Activated CD4-positive, alpha-beta T cell treated with anti-CD3 and anti-CD28 coated beads, Interleukin-2, amount 50 U/mL, for 24 hours (primary cell): Measurements from ENCODE around the gene MTMR4.
"Not testable (repeated sequence)": the region's sequence is repeated elsewhere in the genome, so short reads cannot be mapped to it uniquely, and the experiment has no call there.

Experiments
- DNase-seq, 2 donors: peaks; one replicate each; pipeline ENCODE4 v3.0.0-alpha.2; 2020; ENCODE audit warnings: low read depth in 1 of 2, low spot score in 1 of 2

MTMR4 gene

DNA sequence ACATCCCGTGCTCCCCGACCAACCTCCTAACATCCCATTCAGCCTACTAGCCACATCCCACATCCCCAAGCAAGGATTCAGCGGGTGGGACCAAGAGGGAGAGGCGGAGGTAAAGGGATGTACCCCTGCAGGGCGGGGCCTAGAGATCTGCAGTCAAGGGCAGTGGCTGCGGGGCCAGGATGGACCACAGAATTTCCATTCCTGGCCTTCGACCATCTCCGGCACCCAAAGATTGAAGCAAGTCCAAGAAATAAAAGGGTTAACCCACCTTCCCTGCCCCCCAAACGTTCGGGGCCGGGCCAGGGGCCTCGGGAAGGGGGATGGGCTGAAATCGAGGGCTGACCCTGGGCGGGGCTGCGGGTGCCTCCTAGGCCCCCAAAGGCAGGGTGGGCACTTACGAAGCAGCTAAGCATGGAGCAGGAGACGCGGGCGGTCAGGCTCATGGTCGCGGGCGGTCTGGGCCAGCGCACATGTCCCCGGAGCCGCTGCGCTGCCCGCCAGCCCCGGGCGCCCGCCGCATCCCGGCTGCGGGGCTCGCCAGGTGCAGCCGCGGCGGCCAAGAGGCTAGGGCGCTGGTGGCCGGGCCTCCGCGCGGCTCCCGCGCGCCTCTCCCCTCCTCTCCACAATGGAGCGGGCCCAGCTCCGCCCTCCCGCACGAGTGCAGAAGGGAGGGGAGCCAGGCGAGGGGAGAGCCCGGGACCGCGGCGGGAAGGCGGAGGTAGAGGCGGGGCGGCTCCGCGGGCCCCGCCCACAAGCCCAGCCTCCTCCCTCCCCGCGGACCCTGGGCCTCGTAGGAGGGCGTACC lies at the start of gene MTMR4:
MTMR4 (minus strand) TSS at position 674 of the 805 bp plus-strand sequence; CDS start at position 443, 231 bp downstream.
- peak; percentile 36 to 67 for DNase-seq

DNA sequence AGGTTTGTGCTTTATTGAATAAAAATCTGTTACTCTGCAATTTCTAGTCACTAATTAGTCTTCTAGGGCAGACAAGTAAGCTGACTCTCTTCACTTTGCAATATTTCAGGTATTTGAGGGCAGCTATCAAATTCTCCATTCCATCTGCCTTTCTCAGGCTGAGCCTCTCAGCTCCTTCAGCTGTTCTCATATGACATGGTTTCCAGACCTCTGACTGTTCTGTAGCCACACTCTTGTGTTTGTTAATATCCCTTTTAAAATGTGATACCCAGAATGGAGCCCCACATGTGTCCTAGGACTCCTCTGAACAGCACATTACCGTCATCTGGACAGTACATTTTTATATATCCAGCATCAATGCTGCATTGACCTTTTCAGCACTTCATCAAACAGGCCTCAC lies 46.1 kb upstream of the MTMR4 start:
- no peak for DNase-seq

DNA sequence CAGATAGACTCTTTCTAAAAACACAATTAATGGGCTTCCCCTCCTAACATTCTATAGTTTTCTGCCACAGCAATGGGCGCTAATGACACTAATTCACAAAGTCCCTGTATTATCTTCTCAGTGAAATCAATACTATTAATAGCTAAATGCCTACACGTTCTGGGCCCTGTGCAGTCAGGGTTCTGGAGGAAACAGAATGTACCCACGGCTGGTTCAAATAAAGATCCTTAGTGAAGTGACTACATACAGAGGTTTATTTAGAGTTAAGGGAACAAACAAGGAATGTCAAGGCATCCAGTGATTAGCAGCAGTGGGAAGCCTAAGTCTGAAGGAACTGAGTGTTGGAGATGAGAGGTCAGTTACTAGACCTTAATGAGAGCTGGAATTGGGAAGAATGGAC lies 43.5 kb upstream of the MTMR4 start:
- DNase-seq, result no peak

DNA sequence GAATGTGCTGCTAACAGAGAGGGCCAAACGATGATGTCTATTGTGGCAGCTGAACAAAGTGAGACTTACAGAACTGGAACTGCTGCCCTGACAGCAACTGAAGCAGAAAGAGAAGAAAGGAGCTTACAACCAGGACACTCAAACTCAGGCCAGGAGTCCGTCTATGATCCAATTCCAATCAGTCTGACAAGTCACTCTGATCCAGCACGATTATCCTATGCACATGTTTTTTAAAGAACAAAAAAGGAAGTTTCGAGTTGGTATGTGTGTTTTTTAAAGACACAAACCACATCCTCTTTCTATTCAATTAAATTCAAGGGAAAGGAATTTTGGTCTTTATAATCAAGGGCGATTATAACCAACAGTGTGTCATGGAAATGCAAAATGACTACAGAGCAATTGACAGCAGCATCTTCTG lies 42.4 kb upstream of the MTMR4 start:
- no peak for DNase-seq

DNA sequence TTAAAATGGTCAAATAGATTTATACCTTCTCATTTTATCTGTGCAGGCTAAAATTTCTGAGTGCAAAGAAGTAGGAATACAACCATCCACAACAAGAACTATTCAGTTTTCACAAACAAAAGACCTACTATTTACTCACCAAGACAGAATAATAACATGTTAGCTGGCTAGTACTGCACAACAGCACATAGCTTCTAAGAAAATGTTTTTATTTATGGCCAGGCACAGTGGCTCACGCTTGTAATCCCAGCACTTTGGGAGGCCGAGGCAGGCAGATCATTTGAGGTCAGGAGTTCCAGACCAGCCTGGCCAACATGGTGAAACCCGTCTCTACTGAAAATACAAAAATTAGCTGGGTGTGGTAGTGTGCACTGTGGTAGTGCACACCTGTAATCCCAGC lies 40.7 kb upstream of the MTMR4 start:
- not testable (repeated sequence) for DNase-seq

DNA sequence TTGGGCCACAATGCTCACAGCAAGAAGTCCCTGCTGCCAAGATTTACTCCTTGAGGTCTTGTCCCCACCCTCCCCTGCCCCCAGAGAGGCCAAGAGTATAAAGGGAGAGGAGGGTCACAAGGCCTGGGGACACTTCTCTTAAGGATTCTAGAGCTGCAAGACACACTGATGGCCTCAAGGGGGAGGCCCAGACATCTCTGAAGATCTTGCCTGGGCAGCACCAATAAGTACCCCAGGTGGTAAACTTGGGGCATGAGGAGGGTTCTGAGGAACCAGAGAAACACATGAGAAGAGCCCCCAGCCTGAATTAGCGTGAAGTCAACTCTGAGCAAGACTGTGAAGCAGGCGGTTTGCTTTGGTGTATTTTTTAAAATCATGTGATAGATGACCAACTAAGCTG lies 26.8 kb upstream of the MTMR4 start:
- DNase-seq, result no peak

DNA sequence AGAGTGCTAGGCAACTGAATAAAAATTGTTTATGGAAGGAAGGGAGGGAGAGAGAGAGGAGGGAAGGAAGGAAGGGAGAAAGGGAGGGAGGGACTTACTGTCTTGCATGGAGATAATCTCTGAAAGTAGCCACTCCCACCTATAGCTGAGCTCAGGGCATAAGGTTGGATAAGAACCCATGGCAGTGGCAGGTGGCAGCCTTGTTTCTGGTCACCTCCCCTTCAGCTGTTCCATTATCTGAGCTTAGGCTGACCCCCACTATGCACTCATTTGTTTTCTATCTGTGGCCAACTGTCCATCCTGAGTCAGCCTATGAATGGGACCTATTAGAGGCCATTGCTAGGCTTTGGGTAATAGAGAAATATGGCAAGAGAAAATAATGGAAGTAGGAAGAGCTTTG lies 25.3 kb upstream of the MTMR4 start:
- DNase-seq, result no peak

DNA sequence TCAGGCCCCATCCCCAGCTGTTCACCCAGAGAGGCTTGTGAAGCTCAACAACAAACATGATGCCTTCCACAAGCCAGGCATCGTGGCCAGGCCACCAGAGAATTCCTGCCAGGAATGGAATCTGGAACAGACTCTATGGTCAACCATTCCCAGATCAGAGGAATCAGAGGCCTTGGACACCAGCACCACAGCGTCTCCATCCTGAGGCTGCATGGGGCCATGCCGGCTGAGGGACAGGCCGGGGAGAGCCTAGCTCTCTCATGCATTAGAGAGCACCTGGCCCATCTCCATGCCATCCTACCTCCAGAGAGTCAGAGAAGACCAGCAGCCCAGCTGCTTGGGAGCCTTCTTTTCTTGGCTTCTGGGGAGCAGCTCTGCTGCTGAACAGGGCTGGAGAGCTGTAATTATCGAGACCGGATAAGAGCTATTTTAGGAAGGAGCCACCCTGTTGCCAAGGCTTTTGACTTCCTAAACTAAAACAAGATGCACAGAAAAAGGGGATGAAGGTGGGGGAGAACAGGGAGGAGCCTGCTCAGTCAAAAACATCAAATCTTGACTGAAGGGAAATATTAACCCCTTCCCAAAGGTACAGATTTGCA lies 24.5 kb upstream of the MTMR4 start:
- no peak for DNase-seq

DNA sequence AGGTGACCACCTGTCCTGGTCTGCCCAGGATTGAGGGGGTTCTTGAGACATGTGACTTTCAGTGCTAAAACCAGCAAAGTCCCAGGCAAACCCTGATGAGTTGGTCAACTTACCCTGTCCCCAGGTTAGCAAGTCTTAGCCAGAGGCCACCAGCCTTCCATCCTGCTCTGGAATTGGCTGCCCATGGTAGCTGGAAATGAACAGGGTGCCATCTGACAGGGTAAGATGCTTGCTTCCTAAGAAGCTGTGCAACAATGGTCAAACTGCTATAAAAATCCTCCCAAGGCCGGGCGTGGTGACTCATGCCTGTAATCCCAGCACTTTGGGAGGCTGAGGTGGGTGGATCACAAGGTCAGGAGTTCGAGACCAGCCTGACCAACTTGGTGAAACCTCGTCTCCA lies 22.8 kb upstream of the MTMR4 start:
- DNase-seq, result no peak

DNA sequence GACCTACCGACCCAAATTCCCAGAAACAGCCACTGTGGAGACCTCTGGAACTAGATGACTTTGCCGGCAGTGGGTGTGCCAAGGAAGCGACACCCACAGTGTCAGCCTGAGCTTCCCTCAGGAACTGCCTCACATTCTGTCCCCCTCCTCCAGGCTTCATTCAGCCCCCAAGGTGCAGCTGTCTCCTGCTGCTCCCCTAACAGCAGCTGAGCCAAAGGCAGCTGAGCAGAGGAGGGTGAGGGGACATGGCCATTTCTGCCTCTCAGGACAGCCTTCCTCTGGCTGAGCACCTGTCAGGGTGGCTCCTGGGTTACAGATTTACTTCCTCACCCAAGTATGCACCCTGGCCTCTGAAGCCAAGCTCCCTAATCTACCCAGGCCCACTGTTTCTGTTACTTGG lies 22.1 kb upstream of the MTMR4 start:
- DNase-seq, result no peak

DNA sequence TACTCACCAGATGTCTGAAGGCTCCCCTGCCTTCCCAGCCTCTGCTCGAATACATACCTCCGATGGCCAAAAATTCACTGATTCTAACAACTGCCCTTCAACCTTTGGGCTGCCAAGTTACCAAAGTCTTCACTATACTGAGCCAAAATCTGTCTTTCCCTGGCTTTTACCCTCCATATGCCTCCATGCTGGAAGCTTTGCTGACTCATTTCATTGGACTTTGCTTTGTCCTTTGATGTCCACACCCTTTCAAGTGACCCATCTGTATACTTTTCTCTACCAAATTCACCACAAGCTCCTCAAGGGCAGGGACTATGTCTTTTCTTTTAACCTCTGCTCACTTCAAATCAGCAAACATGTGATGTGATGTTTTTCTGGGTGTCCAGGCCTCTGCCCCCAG lies 21.0 kb upstream of the MTMR4 start:
- no peak for DNase-seq

DNA sequence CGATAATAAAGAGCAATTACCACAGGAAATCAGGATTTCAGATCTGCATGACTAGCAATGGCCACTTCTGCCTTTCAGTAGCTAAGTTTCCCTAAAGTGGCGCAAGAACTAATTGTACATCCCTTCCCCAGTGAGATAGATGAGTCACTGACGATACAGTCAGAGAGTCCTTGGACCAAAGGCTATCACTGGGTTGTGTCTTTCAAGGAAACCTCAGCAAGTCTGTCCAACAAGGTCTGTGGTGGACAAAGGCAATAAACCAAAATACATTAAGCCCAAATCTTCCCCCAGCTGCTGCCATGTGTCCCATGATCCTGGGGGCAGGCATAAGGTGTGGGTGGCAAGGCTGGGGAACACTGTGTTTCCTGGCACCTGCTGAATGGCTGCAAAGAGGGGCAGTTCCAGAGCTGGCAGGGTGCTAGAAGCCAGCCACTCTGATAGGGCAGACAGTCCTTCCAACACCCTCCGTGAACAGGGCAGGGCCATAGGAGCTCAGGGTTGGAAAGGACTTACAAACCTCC lies 20.5 kb upstream of the MTMR4 start:
- DNase-seq, result no peak

DNA sequence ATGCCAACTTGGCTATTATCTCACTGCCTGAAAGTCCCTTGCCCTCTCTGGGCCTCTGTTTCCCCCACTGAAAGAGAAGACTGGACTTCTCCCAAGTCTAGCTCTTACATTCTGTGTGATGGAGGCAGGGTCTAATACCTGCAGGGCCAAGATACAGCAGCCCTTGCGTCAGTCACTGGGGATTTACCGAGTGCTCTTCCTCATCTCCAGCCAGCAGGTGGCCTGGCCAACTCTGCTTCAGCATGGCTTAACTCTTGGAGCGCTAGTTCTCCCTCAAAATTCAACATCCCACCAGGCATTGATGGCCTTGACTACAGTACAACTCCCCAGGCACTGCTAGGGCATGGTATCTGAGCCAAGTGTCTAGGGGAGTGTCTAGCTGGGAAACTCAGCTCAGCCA lies 19.9 kb upstream of the MTMR4 start:
- DNase-seq, result no peak

DNA sequence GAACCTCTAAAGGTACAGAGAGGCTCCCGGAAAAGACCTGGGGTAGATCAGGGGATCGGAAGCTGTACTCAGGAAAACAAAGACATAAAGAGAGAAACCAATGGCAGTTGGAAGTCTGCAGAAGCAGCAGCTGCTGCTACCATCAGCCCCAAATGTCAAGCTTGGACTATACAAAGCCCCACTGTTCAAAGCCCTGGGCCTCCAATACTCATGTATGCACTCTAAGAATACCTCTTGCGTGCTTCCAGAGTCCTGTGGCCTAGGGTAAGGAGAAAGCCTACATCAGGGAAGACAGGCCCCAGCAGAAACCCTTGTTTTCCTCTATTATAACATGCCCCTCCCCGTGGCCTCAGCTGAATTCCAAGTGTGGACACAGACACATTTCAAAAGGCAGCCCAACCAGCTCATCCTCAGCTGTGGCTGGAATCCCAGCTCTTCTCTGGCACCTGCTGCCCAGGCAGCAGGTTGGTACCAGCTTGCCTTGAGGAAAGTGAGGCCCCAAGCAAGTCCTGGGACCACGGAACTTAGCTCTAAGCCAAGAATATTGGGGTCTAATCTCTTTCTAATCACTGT lies 19.3 kb upstream of the MTMR4 start:
- DNase-seq, result no peak

DNA sequence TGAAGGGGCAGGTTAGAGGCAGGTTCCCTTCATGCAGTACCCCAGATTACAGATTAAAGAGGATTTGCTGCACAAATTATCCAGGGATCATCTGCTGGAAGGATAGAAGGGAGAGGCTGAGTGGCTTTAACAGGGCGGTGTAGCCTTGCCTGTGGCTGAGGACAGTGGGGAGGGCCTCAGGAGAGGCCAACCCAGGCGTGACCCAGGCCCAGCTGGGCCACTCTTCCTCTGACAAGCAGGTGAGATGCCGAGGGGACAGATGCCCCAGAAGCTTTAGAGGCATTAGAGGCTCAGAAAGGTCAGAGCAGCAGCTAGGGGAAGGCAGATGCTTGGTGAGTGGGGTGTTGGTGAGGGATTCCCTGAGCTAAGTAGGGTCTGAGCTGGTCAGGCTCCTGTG lies 18.1 kb upstream of the MTMR4 start:
- DNase-seq, result no peak

DNA sequence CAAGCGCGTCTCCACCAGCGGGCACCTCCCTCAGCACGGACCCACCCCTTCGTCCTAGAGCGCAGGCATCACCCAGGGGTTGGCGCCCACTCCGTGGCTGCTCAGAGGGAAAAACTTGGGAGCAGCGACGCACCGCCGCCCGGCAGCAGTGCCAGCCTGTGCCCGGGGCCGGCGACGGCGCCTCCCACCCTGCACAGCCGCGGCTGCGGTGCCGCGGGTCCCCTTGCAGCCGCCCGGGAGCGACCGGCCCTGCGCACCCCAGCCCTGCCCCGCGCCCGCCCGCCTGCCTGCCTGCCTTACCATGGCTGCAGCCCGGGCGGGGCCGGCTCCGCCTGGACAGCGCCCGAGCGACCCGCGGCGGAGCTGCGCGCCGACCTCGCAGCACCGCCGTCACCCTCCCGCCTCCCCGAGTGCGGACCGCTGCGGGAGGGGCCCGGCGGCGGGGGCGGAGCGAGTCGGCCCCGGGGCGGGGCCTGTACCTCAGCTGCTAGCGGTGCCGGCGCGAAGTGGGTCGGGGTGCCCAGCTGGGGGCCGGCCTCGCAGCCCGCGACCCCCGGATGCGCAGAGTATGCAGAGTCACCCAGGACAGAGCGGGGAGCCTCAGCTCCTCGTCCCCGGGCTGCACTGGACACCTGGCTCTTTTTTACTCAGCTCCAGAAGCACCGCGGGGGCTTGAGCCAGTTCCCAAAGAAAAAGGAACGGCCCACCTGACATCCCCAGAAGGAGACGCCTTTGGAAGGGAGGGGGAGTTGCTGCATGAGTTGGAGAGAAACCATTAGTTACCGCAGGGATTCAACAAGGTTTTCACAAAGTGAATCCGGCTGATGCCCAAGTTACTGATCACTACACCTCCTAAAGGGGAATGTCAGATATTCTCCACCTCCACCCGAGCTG lies 17.5 kb upstream of the MTMR4 start:
- peak in 1 of 2 donors; percentile 35 for DNase-seq

DNA sequence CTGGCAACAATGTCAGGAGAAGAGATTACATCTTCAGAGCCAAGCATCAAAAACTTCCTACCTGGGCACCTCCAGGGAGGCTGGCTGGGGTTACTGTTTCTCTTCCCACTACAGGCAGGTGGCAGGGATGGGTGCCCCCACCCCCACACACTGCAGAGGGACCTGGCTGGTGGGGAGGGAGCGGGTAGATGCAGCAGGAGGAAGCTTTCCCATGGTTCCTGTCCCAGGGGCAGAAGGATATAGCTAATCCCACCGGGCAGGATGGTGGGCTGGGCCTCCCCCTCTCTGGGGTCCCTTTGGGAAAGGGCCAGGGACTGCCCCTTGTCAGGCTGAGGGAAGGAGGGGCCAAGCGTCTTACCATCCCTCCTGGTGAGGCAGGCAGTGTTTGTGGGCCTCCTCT lies 16.7 kb upstream of the MTMR4 start:
- no peak for DNase-seq

DNA sequence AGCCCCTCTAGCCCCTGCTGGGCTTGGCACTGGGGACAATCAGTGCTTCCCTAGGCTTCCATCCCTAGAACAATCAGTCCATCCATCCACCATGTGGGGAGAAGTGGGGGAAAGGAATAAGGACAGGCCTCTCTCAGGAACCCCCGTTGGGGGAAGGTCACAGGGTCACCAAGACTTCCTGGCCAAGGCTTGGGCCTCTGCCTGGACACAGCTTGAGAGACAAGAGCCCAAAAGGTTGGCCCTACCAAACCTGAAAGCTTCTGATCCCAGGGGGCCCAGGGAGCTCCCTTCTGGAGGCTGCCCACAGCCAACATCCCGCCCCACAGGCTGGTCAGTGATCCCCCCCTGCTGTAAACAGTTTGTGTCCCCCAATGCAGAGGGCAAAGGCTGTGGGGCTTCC lies 16.2 kb upstream of the MTMR4 start:
- no peak for DNase-seq

DNA sequence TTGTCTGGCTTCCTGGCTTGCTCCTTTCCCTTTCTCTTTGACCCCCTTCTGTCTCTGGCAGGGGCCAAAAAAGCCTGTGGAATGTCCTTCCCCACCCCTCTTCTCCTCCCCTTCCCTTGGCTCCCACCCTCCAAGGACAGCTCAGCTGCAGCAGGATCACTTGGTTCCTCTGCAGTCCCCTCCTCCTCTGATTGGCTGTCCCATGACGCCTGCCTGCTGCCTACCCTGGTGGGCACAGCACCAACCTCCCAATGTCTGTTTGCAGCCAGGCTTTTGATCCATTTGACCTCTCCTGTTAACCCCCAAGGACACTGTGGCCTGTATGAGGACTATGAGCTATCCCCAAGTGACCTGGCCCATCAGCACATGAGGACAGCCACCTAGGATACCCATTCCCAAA lies 14.8 kb upstream of the MTMR4 start:
- DNase-seq, result no peak

DNA sequence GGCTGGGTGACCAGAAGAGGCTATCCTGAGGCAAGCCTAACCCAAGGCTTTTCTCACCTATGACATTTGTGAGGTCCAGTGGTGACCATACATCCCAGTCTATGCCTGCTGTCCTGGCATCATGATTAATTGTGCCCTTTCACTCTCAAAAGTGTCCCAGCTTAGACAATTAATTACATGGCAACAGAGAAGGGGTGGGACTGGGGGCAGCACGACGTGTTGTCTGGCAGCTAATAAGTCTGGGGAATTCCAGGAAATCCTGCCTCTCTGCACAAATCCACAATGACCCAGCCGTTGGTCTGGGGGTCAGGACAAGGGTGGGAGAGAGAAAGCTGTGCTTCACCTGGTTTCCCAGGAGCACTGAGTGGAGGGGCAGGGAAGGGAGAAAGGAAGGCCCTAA lies 14.0 kb upstream of the MTMR4 start:
- DNase-seq, result no peak

DNA sequence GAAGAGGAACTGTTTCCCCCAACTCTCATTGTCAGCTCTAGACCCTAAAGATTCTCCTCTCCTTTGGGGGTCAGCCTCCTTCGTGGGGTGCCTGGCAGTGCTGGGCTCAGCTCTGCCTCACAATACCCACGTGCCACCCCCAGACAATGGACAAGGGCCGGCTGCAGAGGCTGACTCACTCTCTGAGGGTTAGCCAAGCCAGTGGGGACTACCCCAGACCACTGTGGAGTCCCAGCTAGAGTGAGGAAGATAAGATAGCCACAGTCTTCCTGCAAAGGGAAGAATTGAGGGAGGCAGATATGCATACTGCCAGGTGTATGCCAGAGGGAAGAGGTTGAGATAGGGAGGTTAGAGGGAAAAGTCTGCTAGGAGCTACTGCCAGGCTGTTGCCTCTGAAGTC lies 13.5 kb upstream of the MTMR4 start:
- no peak for DNase-seq
